Measurements from ENCODE around the gene EIF4H.

GRCh38 chr7:74214816-74215630 lies 40.9 kb downstream of the EIF4H start:
- TF ChIP-seq, protein P1, sequence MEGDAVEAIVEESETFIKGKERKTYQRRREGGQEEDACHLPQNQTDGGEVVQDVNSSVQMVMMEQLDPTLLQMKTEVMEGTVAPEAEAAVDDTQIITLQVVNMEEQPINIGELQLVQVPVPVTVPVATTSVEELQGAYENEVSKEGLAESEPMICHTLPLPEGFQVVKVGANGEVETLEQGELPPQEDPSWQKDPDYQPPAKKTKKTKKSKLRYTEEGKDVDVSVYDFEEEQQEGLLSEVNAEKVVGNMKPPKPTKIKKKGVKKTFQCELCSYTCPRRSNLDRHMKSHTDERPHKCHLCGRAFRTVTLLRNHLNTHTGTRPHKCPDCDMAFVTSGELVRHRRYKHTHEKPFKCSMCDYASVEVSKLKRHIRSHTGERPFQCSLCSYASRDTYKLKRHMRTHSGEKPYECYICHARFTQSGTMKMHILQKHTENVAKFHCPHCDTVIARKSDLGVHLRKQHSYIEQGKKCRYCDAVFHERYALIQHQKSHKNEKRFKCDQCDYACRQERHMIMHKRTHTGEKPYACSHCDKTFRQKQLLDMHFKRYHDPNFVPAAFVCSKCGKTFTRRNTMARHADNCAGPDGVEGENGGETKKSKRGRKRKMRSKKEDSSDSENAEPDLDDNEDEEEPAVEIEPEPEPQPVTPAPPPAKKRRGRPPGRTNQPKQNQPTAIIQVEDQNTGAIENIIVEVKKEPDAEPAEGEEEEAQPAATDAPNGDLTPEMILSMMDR (IDR thresholded peaks at IDR 0.05; ENCODE audit: insufficient read depth, low read length): no peak
- no peak; the same call in 1 of the 2 replicates for TF ChIP-seq POLR2AphosphoS5 (IDR thresholded peaks at IDR 0.05; ENCODE audit: low read depth)
- TF ChIP-seq, protein P2, sequence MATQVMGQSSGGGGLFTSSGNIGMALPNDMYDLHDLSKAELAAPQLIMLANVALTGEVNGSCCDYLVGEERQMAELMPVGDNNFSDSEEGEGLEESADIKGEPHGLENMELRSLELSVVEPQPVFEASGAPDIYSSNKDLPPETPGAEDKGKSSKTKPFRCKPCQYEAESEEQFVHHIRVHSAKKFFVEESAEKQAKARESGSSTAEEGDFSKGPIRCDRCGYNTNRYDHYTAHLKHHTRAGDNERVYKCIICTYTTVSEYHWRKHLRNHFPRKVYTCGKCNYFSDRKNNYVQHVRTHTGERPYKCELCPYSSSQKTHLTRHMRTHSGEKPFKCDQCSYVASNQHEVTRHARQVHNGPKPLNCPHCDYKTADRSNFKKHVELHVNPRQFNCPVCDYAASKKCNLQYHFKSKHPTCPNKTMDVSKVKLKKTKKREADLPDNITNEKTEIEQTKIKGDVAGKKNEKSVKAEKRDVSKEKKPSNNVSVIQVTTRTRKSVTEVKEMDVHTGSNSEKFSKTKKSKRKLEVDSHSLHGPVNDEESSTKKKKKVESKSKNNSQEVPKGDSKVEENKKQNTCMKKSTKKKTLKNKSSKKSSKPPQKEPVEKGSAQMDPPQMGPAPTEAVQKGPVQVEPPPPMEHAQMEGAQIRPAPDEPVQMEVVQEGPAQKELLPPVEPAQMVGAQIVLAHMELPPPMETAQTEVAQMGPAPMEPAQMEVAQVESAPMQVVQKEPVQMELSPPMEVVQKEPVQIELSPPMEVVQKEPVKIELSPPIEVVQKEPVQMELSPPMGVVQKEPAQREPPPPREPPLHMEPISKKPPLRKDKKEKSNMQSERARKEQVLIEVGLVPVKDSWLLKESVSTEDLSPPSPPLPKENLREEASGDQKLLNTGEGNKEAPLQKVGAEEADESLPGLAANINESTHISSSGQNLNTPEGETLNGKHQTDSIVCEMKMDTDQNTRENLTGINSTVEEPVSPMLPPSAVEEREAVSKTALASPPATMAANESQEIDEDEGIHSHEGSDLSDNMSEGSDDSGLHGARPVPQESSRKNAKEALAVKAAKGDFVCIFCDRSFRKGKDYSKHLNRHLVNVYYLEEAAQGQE (IDR thresholded peaks at IDR 0.05; ENCODE audit: insufficient replicate concordance, low read depth): no peak

Data from HL-60 (cell line).